Smooth muscle cell (in vitro differentiated cells): ENCODE measurements around the gene C11orf54. TPM values are rescaled to one million over a fixed set of nuclear protein-coding genes. Genes with fewer than 3 reads are reported as not detected.

ENCODE experiments used
- DNase-seq: peaks from one replicate; lab custom pipeline; 2025; ENCODE audit not compliant: unreplicated experiment; lab: John Stamatoyannopoulos, UW
- H2AFZ ChIP-seq: fragments of 200-600 bp; sonication (generic); 2 replicates; pipeline ENCODE4 v1.6.0; 2016; ENCODE audit warnings: antibody characterized with exemption, low read depth, mild to moderate bottlenecking
- H3F3A ChIP-seq: fragments of 200-600 bp; sonication (generic); 2 replicates; pipeline ENCODE4 v1.6.0; 2017; ENCODE audit warnings: antibody characterized with exemption, low read depth
- H3K27ac ChIP-seq: fragments of 200-600 bp; sonication (generic); 2 replicates; pipeline ENCODE4 v1.5.1; 2016; ENCODE audit warnings: low read depth, mild to moderate bottlenecking
- H3K27me3 ChIP-seq: fragments of 200-600 bp; sonication (generic); 2 replicates; pipeline ENCODE4 v1.6.1; 2016; ENCODE audit warnings: low read depth, mild to moderate bottlenecking
- H3K36me3 ChIP-seq: fragments of 200-600 bp; sonication (generic); 2 replicates; pipeline ENCODE4 v1.5.1; 2016; ENCODE audit warnings: low read depth
- H3K4me1 ChIP-seq: fragments of 200-600 bp; sonication (generic); 2 replicates; pipeline ENCODE4 v1.5.1; 2016; ENCODE audit warnings: low read depth
- H3K4me2 ChIP-seq: fragments of 200-600 bp; sonication (generic); 2 replicates; pipeline ENCODE4 v1.6.0; 2016; ENCODE audit warnings: mild to moderate bottlenecking
- H3K4me3 ChIP-seq: fragments of 200-600 bp; sonication (generic); 2 replicates; pipeline ENCODE4 v1.5.1; 2016; ENCODE audit warnings: mild to moderate bottlenecking
- H3K79me2 ChIP-seq: fragments of 200-600 bp; sonication (generic); 2 replicates; pipeline ENCODE4 v1.6.0; 2016; ENCODE audit warnings: low read depth, mild to moderate bottlenecking
- H3K9ac ChIP-seq: fragments of 200-600 bp; sonication (generic); 2 replicates; pipeline ENCODE4 v1.6.0; 2016; ENCODE audit warnings: low read depth
- H3K9me3 ChIP-seq: fragments of 200-600 bp; sonication (generic); replicated peaks from 2 replicates; pipeline ENCODE4 v1.5.1; 2016; ENCODE audit warnings: low read depth
- H4K20me1 ChIP-seq: fragments of 200-600 bp; sonication (generic); 2 replicates; pipeline ENCODE4 v1.6.0; 2016; ENCODE audit warnings: low read depth
- CTCF ChIP-seq: fragments of 200-600 bp; sonication (generic); IDR thresholded peaks from 2 replicates; pipeline ENCODE4 v1.5.1; 2017; ENCODE audit warnings: borderline replicate concordance, mild to moderate bottlenecking, antibody characterized with exemption; ENCODE audit not compliant: insufficient read depth, poor library complexity, severe bottlenecking
- WGBS: methylation state at CpG from one replicate; pipeline ENCODE4 v1.1.7; 2016; ENCODE audit warnings: low lambda C conversion rate; 5-methylcytosine and 5-hydroxymethylcytosine counted together
- polyA plus RNA-seq: library from polyadenylated mRNA; unstranded; fragments of >200 nt; fragmentation: Nextera tagmentation; extraction: Ambion mirVana; gene quantifications from 2 replicates; pipeline ENCODE4 v1.2.1, GENCODE V29; 2016
- total RNA-seq: library from RNA; depleted of rRNA; stranded (reverse); fragments of >200 nt; gene quantifications from 2 replicates; pipeline ENCODE4 v1.2.3, GENCODE V29; 2014

C11orf54 gene
- total and polyA plus RNA-seq, 2 experiments from 2014 or later: 8.5 to 12.3 TPM

DNA sequence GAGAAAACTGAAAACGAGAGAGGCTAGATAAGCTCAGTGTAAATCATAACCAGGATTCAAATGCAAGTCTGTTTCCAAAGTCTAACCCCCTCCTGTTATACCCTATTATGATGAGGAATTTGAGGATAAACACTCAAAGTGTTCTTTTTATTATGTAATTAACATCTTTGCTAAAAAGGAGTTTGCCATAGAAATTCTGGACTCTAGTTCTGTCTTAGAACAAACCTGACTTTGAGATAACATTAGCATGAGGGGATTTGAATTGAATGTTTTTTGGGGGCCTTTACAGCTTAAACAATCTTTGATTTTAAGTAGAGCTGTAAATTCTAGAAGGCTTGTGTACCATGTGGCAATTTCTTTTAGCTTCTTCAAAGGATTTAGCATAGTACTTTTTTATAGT is 9.5 kb downstream of the C11orf54 start:
- Histone ChIP-seq H3K4me3 (no peak overlapping the region), H3K27me3 (no peaks in the 10 kb centered on the region), H2AFZ (no peak overlapping the region), H3F3A (no peaks in the 10 kb centered on the region), H3K4me1 (no peaks in the 10 kb centered on the region), H3K4me2 (no peak overlapping the region), H3K36me3 (no peaks in the 10 kb centered on the region), H4K20me1 (no peaks in the 10 kb centered on the region), H3K9me3 (no peaks in the 10 kb centered on the region), H3K27ac (no peak overlapping the region), H3K79me2 (peaks cover 8% of the 10 kb centered on the region), H3K9ac (no peak overlapping the region)
- DNase-seq: no peak
- 86% methylated on average over 1 of the region's 1 CpG for WGBS
- TF ChIP-seq CTCF: no peak

DNA sequence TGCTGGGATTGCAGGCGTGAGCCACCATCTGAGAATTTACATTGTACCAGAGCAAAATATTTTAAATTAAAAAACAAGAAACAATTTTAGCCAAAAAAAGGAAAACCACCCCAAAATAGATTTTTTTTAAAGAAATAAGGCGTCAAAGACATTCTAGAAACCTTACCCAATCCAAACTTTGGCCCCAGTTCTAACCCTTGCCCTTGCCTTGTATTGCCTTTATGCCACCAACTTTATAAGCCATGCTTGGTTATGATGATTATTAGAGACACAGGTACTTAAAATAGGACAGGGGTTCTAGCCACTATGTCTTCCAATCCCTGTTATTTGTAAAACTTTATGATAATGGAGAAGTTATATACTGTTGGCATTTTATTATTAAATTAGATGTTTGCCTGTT is 11.8 kb downstream of the C11orf54 start:
- Histone ChIP-seq H3K79me2 (no peaks in the 10 kb centered on the region), H2AFZ (no peak overlapping the region), H4K20me1 (no peaks in the 10 kb centered on the region), H3K4me3 (no peak overlapping the region), H3K9ac (no peak overlapping the region), H3K9me3 (no peaks in the 10 kb centered on the region), H3K27ac (no peak overlapping the region), H3K4me1 (no peaks in the 10 kb centered on the region), H3K27me3 (no peaks in the 10 kb centered on the region), H3K36me3 (no peaks in the 10 kb centered on the region), H3F3A (no peaks in the 10 kb centered on the region), H3K4me2 (no peak overlapping the region)
- DNase-seq: no peak
- no peak for TF ChIP-seq CTCF
- 100% methylated on average over 2 of the region's 2 CpGs for WGBS

GRCh38 chr11:93756748-93757147 is 15.3 kb downstream of the C11orf54 start:
- Histone ChIP-seq H3K27ac (no peak overlapping the region), H3K36me3 (no peaks in the 10 kb centered on the region), H4K20me1 (no peaks in the 10 kb centered on the region), H3K4me2 (no peak overlapping the region), H3F3A (no peaks in the 10 kb centered on the region), H2AFZ (no peak overlapping the region), H3K4me3 (no peak overlapping the region), H3K79me2 (no peaks in the 10 kb centered on the region), H3K4me1 (no peaks in the 10 kb centered on the region), H3K27me3 (no peaks in the 10 kb centered on the region), H3K9me3 (no peaks in the 10 kb centered on the region), H3K9ac (no peak overlapping the region)
- no peak for TF ChIP-seq CTCF
- WGBS: 89% methylated on average over 3 of the region's 3 CpGs
- no peak for DNase-seq

- TF ChIP-seq CTCF: no peak
- Histone ChIP-seq H3K27ac (no peak overlapping the region), H3K27me3 (no peaks in the 10 kb centered on the region), H3K4me3 (no peak overlapping the region), H3K79me2 (no peaks in the 10 kb centered on the region), H3F3A (no peaks in the 10 kb centered on the region), H2AFZ (no peak overlapping the region), H3K9ac (no peak overlapping the region), H3K36me3 (no peaks in the 10 kb centered on the region), H3K9me3 (no peaks in the 10 kb centered on the region), H3K4me1 (no peaks in the 10 kb centered on the region), H3K4me2 (no peak overlapping the region), H4K20me1 (no peaks in the 10 kb centered on the region)
- DNase-seq: no peak
- 95% methylated on average over 3 of the region's 3 CpGs for WGBS
Observed at GRCh38 chr11:93757301-93757700, 15.8 kb downstream of the C11orf54 start.
